ENCODE results near the gene KLF7. TPM values are rescaled to one million over a fixed set of nuclear protein-coding genes. Genes with fewer than 3 reads are reported as not detected.

The KLF7 gene
- total RNA-seq, 1 donor from 2014 or later = 22.2 TPM

DNA sequence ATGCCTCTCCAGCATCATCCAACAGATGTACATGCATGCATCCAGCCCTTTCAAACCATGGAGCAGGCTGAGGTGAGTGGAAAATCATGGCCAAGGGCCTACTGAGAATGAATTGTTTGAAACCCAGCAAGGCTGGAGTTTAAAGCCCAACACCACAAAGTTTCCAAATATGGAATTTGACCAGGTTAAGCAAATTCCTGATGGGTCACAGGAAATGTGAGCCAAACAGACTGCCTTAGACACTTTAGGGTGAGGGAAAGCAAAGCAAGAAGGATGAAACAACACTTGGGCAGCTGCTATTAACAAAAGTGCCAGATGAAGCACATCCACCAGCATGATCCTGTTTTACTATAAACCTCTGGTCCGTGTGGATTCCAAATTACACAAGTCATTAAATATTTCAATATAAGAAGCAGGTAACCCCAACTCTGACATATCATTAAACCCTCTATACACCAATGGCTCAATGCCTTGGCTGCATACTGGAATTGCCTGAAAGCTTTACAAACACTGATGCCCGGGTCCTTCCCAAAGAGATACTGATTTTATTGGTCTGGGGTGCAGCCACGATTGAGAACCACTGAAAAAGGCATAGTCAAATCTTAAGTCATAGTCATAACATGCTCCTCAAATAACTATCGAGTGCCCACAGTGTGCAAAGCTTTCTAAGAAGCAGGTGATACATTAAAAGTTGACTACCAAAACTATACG is 9.1 kb downstream of the KLF7 start:
- DNase-seq (ENCODE audit: low read depth) = no peak
- no peak overlapping the region for H3K4me3 ChIP-seq (ENCODE audit: low read depth, low read length)
- TF ChIP-seq, protein P1, sequence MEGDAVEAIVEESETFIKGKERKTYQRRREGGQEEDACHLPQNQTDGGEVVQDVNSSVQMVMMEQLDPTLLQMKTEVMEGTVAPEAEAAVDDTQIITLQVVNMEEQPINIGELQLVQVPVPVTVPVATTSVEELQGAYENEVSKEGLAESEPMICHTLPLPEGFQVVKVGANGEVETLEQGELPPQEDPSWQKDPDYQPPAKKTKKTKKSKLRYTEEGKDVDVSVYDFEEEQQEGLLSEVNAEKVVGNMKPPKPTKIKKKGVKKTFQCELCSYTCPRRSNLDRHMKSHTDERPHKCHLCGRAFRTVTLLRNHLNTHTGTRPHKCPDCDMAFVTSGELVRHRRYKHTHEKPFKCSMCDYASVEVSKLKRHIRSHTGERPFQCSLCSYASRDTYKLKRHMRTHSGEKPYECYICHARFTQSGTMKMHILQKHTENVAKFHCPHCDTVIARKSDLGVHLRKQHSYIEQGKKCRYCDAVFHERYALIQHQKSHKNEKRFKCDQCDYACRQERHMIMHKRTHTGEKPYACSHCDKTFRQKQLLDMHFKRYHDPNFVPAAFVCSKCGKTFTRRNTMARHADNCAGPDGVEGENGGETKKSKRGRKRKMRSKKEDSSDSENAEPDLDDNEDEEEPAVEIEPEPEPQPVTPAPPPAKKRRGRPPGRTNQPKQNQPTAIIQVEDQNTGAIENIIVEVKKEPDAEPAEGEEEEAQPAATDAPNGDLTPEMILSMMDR (conservative IDR thresholded peaks at IDR 0.05; ENCODE audit: low read depth, low read length) = no peak

DNA sequence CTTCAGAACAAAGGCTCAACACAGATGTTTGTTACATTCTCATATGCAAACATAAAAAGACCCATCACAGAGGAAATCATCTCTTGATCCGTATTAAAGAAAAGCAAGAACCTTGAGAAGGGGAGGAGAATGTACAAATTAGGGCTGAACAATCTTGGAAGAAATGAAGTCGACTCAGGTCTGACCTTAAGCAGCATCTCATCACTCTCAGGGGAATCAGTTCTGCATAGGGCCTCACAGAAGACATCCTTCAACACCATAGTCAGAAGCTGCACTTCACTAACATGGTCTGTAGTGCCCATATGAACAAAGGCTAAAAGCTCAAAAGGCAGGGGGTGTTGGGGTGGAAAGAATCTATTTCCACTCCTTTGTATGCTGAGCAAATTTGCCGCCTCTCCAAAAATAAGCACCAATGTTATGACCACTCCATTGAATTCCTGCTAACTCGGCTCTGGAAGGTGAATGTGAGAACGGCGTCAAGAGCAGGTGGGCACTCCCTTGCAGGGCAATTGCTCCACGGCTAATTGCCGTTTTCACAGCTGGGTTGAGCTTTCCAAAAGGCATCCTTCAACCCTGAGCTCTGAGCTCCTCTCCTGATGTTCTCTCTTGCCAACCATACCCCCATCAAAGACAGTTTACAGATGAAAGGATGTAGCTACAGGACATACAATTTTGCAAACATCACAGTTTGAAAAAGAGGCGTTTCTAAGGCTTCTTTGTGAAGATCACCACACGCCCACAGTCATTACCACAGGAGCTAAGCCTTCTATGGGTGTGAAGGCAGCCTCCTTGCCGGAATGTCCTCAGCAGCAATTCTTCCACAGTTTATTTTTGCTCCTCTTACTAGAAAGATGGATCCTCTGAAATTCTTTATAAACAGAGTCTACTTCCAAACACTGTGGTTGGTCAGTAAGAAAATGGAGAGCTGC is 10.0 kb downstream of the KLF7 start:
- TF ChIP-seq, protein P1 (conservative IDR thresholded peaks at IDR 0.05; ENCODE audit: low read depth, low read length) = no peak
- H3K4me3 ChIP-seq (ENCODE audit: low read depth, low read length) = no peak overlapping the region
- no peak for DNase-seq (ENCODE audit: low read depth)

DNA sequence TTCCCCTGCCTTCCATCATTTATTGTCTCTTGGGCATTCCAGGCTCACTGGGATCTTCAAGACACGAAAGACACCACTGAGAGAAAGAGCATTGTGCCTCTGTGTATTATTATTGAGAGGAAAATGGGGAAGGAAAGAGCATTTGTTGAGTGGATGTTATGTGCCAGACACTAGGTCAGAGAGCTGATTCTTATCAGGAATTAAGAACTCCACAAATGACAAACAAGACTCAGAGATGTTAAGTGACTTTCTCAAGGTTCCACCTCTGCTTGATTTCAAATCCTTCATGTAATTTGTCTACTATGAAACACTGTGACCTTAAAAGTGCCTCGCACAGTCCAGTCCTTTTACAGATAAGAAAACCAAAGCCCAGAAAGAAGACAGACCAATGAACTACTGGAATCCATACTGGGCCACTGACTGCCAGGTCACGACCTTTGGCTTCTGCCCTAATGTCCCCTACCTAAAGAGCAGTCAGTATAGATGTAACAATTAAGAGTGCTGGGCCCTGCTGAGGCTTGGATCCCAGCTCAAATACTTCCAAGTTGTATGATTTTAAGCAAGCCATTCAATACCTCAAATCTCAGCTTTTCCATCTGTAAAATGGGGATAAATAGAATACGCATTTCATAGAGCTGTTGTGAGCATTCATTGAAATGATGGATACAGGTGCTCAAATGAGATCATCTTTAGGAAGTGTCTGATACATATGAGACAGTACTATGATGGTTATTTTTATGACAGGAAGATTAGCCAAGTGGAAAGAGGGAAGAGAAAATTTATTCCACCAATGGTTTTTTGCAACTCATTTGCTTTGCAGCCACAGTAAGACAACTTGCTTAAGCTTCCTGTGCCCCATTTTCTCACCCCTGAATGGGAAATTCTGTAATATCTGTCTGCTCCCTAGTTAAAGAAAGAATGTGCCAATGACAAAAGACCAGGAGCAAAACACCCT is 10.9 kb downstream of the KLF7 start:
- no peak for DNase-seq (ENCODE audit: low read depth)
- H3K4me3 ChIP-seq (ENCODE audit: low read depth, low read length) = no peak overlapping the region
- TF ChIP-seq, protein P1 (conservative IDR thresholded peaks at IDR 0.05; ENCODE audit: low read depth, low read length) = no peak

DNA sequence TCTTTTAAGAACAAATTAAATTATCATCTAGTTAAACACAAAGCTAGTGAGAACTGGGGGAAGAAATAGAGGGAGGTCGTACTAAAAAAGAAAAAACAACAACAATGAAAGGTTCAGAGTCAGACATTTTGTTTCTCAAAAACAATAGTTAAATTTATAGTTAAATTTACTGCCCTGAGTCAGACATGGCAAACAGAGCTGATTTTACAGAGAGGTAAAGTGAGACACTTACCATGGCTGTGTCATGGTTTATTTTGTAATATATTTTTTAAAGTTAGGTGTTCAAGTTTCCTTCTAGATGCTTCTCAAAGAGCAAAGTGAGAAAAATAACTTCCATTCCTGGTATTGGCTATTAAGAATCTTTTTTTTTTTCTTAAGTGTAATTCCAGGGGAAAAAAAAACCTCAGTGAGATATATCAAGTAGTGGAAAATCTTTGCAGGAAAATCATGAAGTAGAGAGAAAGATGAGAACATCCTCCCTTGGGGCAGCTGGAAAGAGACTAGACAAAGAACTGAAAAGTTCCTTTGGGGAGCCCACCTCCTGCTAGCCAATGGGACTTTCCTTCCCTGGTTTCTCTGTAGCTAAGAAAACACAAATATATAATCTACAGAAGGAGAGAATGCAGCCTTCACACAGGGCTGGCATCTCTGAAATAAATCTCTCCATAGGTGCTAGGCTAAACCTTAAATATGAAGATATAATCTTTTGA is 12.3 kb downstream of the KLF7 start:
- DNase-seq (ENCODE audit: low read depth) = no peak
- no peak overlapping the region for H3K4me3 ChIP-seq (ENCODE audit: low read depth, low read length)
- TF ChIP-seq, protein P1 (conservative IDR thresholded peaks at IDR 0.05; ENCODE audit: low read depth, low read length) = no peak

DNA sequence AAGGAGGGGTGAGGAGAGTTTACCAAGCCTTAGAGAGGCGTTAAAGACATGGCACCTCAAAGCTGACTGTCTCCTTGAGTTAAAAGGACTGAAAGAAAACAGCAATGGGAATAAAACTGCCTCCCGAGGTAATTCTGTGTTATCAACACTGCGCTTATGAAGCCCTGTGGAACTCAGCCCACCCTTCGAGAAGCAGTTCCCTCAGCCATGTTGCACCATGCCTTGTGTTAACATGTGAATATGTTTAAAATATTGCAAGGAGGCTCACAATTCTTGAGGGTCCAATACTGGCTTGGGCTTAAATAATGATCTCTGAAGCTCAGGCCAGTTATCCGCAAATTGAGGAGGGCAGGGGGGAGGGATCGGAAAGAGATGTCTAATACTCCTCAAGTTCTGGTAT is 14.7 kb downstream of the KLF7 start:
- DNase-seq (ENCODE audit: low read depth) = no peak
- TF ChIP-seq, protein P1 (conservative IDR thresholded peaks at IDR 0.05; ENCODE audit: low read depth, low read length) = no peak
- no peak overlapping the region for H3K4me3 ChIP-seq (ENCODE audit: low read depth, low read length)

DNA sequence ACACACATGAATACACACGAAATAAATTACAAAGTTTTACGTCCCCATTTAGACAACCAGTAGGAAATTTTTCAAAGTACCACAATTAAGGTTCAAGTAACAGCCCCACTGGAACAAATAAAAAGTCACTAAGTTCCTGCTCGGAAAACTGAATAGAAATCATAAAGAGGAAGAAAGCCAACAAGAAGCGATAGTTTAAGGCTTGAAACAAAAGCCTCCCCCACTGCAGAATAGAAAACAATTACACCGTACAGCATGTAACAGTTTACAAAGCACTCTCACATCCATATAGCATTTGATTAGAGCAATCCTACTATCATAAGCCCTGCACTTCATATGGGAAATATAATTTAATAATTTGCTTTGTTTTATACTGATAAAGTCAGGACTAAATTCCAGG is 15.5 kb downstream of the KLF7 start:
- no peak overlapping the region for H3K4me3 ChIP-seq (ENCODE audit: low read depth, low read length)
- TF ChIP-seq, protein P1 (conservative IDR thresholded peaks at IDR 0.05; ENCODE audit: low read depth, low read length) = no peak
- no peak for DNase-seq (ENCODE audit: low read depth)

Measured in epithelial cell of proximal tubule (primary cell).